Keratinocyte (primary cell): ENCODE data around the gene PRRT1B. TPM values are rescaled to one million over a fixed set of nuclear protein-coding genes. Genes with fewer than 3 reads are reported as not detected.

Experiments used
- DNase-seq: peaks from one replicate; pipeline ENCODE4 v3.0.0-alpha.2; 2011; ENCODE audit warnings: low read depth, missing footprints, low spot score
- FAIRE-seq: peaks from 2 replicates; lab custom pipeline; 2011; peaks lifted over from hg19 to GRCh38; lab: Jason Lieb, UNC
- H2AFZ ChIP-seq: 2 replicates; pipeline ENCODE4 v1.6.0; 2012; ENCODE audit warnings: low read length, control low read depth, inconsistent platforms; ENCODE audit not compliant: control insufficient read depth
- H3K27ac ChIP-seq: 2 replicates; pipeline ENCODE4 v1.5.1; 2011; ENCODE audit warnings: low read length; ENCODE audit not compliant: control insufficient read depth, insufficient read depth
- H3K27me3 ChIP-seq: 3 replicates; pipeline ENCODE4 v1.6.0; 2011; ENCODE audit warnings: low read length; ENCODE audit not compliant: control insufficient read depth, insufficient read depth; ENCODE audit errors: extremely low read depth
- H3K36me3 ChIP-seq, 2 experiments: 2 replicates in 1 of 2; 3 replicates in 1 of 2; pipeline ENCODE4 v1.5.1; 2011; ENCODE audit warnings: low read length in 2 of 2, mild to moderate bottlenecking in 1 of 2; ENCODE audit not compliant: control insufficient read depth in 2 of 2, insufficient read depth in 2 of 2; ENCODE audit errors: extremely low read depth in 1 of 2
- H3K4me1 ChIP-seq: 3 replicates; pipeline ENCODE4 v1.5.1; 2011; ENCODE audit warnings: low read length; ENCODE audit not compliant: control insufficient read depth, insufficient read depth; ENCODE audit errors: extremely low read depth
- H3K4me2 ChIP-seq: 3 replicates; pipeline ENCODE4 v1.6.0; 2011; ENCODE audit warnings: low read depth, low read length; ENCODE audit not compliant: control insufficient read depth, insufficient read depth; ENCODE audit errors: extremely low read depth
- H3K4me3 ChIP-seq, 3 experiments: fragments of 200-600 bp in 1 of 3; sonication (generic) in 1 of 3; 2 replicates in 2 of 3; 3 replicates in 1 of 3; pipeline ENCODE4 v1.5.1; 2011 to 2016; ENCODE audit warnings: low read length in 3 of 3, mild to moderate bottlenecking in 3 of 3, control low read depth in 2 of 3, inconsistent platforms in 1 of 3, low read depth in 1 of 3, mixed read lengths in 1 of 3, mixed run types in 1 of 3, moderate library complexity in 1 of 3; ENCODE audit not compliant: control insufficient read depth in 2 of 3, insufficient read depth in 2 of 3; ENCODE audit errors: extremely low read depth in 1 of 3
- H3K79me2 ChIP-seq: 2 replicates; pipeline ENCODE4 v1.6.0; 2012; ENCODE audit warnings: low read length; ENCODE audit not compliant: control insufficient read depth, insufficient read depth
- H3K9ac ChIP-seq: 3 replicates; pipeline ENCODE4 v1.6.0; 2011; ENCODE audit warnings: low read length; ENCODE audit not compliant: control insufficient read depth, insufficient read depth; ENCODE audit errors: extremely low read depth
- H3K9me1 ChIP-seq: 3 replicates; pipeline ENCODE4 v1.6.0; 2011; ENCODE audit warnings: low read length; ENCODE audit not compliant: control insufficient read depth, insufficient read depth; ENCODE audit errors: extremely low read depth
- H3K9me3 ChIP-seq: 2 replicates; pipeline ENCODE4 v1.5.1; 2012; ENCODE audit warnings: low read depth, low read length; ENCODE audit not compliant: control insufficient read depth
- H4K20me1 ChIP-seq: 3 replicates; pipeline ENCODE4 v1.6.0; 2011; ENCODE audit warnings: low read length; ENCODE audit not compliant: control insufficient read depth, insufficient read depth; ENCODE audit errors: extremely low read depth
- EZH2 ChIP-seq: IDR thresholded peaks from one replicate; pipeline ENCODE4 v1.6.1; 2012; ENCODE audit warnings: inconsistent platforms, mild to moderate bottlenecking, low read length, moderate library complexity
- dilution Hi-C: fragments of 300-500 bp; cut with MboI; formaldehyde crosslinking; loops from one replicate; pipeline ENCODE4 v1.7.0; 2020; ENCODE audit warnings: low sequenced_read_pairs; ENCODE audit not compliant: extremely low pct_ligation_motif_present
- polyA plus RNA-seq, 5 experiments: library from polyadenylated mRNA; depleted of rRNA in 3 of 5; stranded (reverse) in 3 of 5; stranded (forward) in 1 of 5; unstranded in 1 of 5; fragments of >200 nt; gene quantifications; 1 replicate in 1 of 5; 2 replicates in 3 of 5; 3 replicates in 1 of 5; pipeline versions ENCODE4 v1.2.1 to v1.2.3, GENCODE V29; 2011 to 2012; ENCODE audit warnings: missing spikeins in 2 of 5, low read depth in 1 of 5, low replicate concordance in 1 of 5
- TF ChIP-seq, protein P1 (sequence below), 3 experiments: IDR thresholded peaks in 1 of 3; conservative IDR thresholded peaks in 1 of 3; optimal IDR thresholded peaks in 1 of 3; 2 replicates in 2 of 3; 3 replicates in 1 of 3; pipeline versions ENCODE3 to v1.5.1; 2011; ENCODE audit warnings: low read length in 3 of 3, mild to moderate bottlenecking in 3 of 3, moderate library complexity in 2 of 3, control low read depth in 1 of 3, inconsistent platforms in 1 of 3; ENCODE audit not compliant: insufficient read depth in 2 of 3; ENCODE audit errors: extremely low read depth in 1 of 3

PRRT1B gene
- polyA plus RNA-seq, 1 donor (not counting 4 experiments of a cell fraction or from before 2014, with no cell fraction given): not detected

DNA sequence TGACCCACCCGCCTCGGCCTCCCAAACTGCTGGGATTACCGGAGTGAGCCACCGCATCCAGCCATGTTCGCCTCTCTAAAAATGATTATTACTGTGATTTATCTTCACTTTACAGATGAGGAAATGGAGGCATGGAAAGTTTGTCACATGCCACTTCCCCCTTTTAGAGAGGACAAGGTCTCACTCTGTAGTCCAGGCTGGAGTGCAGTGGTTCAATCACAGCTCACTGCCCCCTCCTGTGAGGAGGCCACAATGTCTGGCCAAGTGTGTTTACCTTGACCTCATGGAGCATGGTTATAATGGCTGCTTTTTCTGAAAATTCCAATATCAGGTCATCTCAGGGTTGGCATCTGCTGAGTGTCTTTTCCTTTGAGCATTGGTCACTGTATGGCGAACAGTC, 6.7 kb downstream of the PRRT1B start:
- TF ChIP-seq, protein P1, sequence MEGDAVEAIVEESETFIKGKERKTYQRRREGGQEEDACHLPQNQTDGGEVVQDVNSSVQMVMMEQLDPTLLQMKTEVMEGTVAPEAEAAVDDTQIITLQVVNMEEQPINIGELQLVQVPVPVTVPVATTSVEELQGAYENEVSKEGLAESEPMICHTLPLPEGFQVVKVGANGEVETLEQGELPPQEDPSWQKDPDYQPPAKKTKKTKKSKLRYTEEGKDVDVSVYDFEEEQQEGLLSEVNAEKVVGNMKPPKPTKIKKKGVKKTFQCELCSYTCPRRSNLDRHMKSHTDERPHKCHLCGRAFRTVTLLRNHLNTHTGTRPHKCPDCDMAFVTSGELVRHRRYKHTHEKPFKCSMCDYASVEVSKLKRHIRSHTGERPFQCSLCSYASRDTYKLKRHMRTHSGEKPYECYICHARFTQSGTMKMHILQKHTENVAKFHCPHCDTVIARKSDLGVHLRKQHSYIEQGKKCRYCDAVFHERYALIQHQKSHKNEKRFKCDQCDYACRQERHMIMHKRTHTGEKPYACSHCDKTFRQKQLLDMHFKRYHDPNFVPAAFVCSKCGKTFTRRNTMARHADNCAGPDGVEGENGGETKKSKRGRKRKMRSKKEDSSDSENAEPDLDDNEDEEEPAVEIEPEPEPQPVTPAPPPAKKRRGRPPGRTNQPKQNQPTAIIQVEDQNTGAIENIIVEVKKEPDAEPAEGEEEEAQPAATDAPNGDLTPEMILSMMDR (optimal IDR thresholded peaks at IDR 0.05 in 1 of 3, IDR thresholded peaks at IDR 0.05 in 1 of 3, conservative IDR thresholded peaks at IDR 0.05 in 1 of 3; ENCODE audit: extremely low read depth in 1 of 3, insufficient read depth in 2 of 3, low read length in 3 of 3): no peak
- no peak for TF ChIP-seq EZH2
- no peak overlapping the region for H2AFZ ChIP-seq
- H3K9me1 ChIP-seq: no peaks in the 10 kb centered on the region
- H3K9ac ChIP-seq: no peak overlapping the region
- no peak overlapping the region for H3K4me3 ChIP-seq
- no peaks in the 10 kb centered on the region for H3K36me3 ChIP-seq
- peaks cover 43% of the 10 kb centered on the region for H3K27me3 ChIP-seq
- FAIRE-seq (no peak), DNase-seq (no peak)
- H4K20me1 ChIP-seq: no peaks in the 10 kb centered on the region
- dilution Hi-C loops: no loop called here
- no peaks in the 10 kb centered on the region for H3K79me2 ChIP-seq
- H3K4me1 ChIP-seq: no peaks in the 10 kb centered on the region
- H3K27ac ChIP-seq: no peak overlapping the region
- H3K9me3 ChIP-seq: no peaks in the 10 kb centered on the region
- no peak overlapping the region for H3K4me2 ChIP-seq

DNA sequence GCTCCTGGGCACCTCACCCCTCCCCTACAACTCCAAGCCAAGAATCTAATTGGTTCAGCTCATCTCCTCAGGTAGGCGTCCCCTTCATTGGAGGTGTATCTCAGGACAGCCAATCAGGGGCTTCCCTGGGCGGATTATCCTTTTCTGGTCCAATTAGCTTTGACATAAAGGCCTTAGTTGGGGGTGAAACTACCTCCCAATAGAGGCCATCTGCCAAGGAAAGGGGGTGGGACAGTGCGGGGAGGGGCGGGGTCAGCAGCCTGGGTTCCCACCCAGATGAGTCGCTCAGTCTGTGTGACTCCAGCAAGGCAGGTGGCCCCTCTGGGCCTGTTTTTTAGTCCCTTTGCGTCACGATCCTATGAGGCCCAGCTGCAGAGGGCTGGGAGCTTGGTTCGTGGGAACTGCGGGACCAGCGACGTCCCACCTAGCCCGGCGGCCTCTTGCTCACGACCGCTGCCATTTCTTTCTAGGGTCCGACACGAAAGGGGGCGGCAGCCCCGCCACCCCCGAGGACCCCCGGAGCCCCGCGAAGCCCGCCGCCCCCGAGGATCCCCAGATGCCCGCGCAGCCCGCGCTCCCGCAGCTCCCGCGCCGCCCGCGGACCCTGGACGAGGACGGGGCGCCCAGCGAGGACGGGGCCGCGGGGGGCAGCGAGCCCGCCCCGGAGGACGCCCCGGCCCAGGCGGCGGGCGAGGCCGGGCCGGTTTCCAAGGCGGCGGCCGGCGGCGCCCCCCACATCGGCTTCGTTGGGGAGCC, 8.9 kb downstream of the PRRT1B start:
- no peak overlapping the region for H2AFZ ChIP-seq
- H3K9me3 ChIP-seq: no peaks in the 10 kb centered on the region
- no peak overlapping the region for H3K9ac ChIP-seq
- peak; percentile 54 for TF ChIP-seq EZH2
- TF ChIP-seq, protein P1 (optimal IDR thresholded peaks at IDR 0.05 in 1 of 3, IDR thresholded peaks at IDR 0.05 in 1 of 3, conservative IDR thresholded peaks at IDR 0.05 in 1 of 3; ENCODE audit: extremely low read depth in 1 of 3, insufficient read depth in 2 of 3, low read length in 3 of 3): no peak
- no peak overlapping the region for H3K27ac ChIP-seq
- H3K27me3 ChIP-seq: peaks cover 34% of the 10 kb centered on the region
- FAIRE-seq (no peak), DNase-seq (no peak)
- dilution Hi-C loops: no loop called here
- no peak overlapping the region for H3K4me3 ChIP-seq
- H3K9me1 ChIP-seq: no peaks in the 10 kb centered on the region
- no peaks in the 10 kb centered on the region for H3K79me2 ChIP-seq
- H3K4me2 ChIP-seq: no peak overlapping the region
- H3K4me1 ChIP-seq: no peaks in the 10 kb centered on the region
- no peaks in the 10 kb centered on the region for H4K20me1 ChIP-seq
- H3K36me3 ChIP-seq: no peaks in the 10 kb centered on the region
